Caki2 (cell line): Measurements from ENCODE around the gene TAF10. TPM values are rescaled to one million over a fixed set of nuclear protein-coding genes. Genes with fewer than 3 reads are reported as not detected.

Experiments used
- DNase-seq: peaks from one replicate; pipeline ENCODE4 v3.0.0-alpha.2; 2015; ENCODE audit warnings: low read depth
- in situ Hi-C: cut with HindIII; loops from 2 replicates; pipeline ENCODE4 v1.10.0; 2016; ENCODE audit warnings: low sequenced_read_pairs, low pct_unique_long_range_greater_than_20kb, mixed read lengths
- total RNA-seq: library from RNA; depleted of rRNA; stranded (reverse); fragments of >200 nt; shearing (Covaris generic); gene quantifications from 2 replicates; pipeline ENCODE4 v1.2.3, GENCODE V29; 2014; ENCODE audit warnings: low replicate concordance

TAF10 gene
- total RNA-seq, 1 experiment from 2014 or later: 69.0 TPM

DNA sequence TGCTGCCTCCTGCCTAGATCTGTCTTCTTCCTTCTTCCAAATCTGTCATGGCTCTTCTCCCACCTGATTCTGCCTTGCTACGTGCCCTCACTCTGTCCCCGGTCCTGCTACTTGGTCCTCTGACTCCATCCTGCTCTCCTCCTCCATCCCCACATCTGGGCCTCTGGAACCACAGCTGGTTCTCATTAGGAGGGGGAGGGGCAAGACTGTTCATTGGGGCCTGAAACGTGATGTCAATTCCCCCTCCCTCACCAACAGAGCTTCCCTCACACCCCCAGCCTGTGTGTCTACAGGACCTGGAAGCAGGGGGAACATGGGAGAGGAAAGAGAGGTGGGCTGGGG is 34.5 kb upstream of the TAF10 start:
- in situ Hi-C loops: no loop called here
- no peak for DNase-seq

DNA sequence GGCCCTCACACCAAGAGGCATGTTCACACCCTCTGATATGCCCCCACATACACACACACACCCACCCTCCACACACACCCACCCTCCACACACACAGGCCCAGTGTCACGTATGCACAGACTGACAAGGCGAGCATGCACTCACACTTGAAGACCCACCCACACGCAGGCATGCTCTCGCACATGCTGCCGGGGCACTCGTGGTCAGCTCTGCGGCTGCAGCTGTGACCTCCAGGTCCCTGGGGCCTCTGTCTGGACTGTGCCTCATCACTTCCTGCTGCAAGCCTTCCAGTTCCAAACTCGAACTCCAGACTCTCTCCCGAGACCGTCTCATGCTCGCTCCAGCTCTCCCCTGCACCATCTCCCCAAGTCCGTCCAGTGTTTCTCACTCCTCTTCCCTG is 34.1 kb upstream of the TAF10 start:
- in situ Hi-C loops: no loop called here
- no peak for DNase-seq

DNA sequence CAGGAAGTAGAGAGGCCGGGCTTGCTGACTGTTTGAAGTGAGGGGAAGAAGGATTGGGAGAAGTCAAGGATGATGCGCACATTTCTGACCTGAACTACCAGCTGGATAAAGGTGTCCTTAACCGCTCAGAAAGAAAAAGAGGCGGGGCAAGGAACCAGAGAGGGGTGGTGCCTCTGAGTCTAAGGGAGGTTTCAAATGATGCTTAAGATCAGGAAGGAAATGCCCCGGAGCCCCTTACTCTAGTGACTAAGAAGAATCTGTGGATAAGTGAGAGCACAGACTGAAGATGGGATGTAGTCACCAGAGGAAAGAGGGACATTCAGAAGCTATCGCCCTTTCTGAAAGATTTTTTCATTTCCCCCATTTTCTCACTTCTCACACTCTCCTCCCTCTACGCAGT is 30.9 kb upstream of the TAF10 start:
- no peak for DNase-seq
- in situ Hi-C loops: no loop called here

DNA sequence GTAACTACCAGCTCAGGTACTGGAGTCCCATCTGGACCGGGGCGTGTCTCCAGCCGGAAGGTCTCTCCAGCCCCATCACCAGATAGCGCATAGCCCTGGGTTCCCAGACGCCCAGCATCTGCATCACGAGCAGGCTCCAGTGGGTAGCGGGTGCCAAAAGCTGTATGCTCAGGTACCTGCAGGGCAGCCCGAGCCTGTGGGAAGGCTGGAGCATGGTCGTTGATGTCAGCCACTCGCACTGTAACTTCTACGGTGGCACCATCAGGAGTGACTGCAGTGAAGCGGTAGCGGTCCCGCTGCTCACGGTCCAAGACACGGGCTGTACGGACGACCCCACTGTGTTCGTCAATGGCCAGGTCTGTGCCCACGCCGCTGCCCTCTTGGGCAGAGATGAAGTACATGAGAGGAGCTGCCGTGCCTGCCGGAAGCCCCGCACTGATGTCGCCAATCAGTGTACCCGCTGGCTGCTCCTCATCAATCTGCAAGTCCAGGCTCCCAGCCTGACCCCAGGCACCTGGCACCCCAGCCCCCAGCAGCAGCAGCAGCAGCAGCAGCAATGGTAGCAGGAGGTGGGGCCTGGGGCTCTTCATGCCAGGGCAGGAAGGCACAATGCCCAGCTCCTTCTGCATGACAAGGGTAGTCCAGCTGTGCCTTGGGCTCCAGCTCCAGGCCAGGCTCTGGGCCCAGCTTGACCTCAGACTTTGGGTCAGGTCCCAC is 29.1 kb upstream of the TAF10 start:
- in situ Hi-C loops: no loop called here

DNA sequence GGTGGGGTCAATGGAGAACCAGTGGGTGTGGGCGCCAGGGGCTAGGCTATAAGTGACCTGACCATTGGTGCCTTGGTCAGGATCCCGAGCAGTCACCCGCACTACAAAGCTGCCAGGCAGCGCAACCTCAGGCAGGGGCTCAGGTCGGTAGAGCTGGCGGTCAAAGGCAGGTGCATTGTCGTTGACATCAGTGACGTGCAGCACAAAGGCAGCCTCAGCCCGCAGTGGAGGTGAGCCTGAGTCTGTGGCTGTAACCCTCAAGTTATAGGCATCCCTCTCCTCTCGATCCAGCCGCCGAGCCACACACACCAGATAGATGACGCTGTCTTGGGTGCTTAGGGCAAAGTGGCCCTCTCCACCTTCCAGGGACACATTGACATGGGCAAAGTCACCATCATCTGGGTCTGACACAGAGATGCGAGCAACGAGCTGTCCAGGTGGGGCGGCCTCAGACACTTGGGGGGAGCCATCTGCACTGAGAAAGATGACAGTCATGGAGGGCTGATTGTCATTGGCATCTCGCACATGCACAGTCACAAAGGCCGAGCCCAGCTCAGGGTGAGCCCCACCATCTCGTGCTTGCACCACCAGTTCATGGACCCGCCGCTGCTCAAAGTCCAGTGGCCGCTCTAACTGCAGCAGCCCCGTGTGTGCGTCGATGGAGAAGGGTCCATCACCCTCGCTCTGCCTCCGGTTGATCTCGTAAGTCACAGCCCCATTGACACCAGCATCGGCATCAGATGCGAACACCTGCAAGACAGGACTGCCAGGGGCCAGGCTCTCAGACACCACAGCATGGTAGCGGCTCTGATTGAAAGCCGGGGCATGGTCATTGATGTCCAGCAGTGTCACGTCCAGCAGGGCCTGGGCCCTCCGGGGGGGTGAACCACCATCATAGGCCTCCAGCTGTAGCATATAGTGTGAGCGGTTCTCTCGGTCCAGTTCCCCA is 28.3 kb upstream of the TAF10 start:
- in situ Hi-C loops: no loop called here

More for the DNA sequence above, 29.1 kb upstream of the TAF10 start:
- DNase-seq: no peak

DNA sequence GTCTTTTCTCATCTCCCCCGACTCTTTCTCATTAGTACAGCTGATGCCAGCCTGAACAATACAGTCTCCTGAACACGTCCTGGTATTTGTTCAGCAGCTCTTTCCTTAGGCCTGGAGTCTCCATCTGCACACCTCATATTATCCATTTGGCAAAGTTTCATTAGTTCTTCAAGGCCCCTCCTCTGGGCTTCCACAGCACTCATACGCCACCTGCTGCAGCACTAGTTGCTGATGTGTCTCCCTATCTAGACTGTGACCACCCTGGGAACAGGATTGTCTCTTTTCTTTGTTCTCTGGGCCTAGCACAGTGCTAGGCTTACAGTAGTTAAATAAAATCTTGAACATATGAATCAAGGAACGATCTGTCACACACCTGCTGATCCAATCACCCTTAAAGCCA is 26.4 kb upstream of the TAF10 start:
- no peak for DNase-seq
- in situ Hi-C loops: no loop called here

More for the DNA sequence above, 28.3 kb upstream of the TAF10 start:
- no peak for DNase-seq

DNA sequence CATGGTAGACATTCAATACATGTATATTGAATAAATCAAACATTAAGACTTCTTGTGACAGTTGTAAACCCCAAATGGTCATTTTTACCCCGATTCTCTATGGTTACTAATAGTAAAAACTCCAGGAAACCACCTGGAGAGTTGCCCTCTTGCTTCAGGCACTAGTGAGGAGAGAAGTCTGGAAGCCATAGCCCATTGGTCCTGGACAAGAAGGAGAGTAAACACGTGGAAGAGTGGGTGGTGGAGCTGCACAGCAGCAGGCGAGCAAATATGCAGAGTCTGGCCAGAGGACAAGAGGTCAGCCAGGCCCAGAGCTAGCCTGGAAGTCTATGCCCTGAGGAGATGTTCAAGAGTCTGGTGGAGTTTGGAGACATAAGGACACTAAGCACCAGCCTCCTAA is 25.9 kb upstream of the TAF10 start:
- no peak for DNase-seq
- in situ Hi-C loops: no loop called here

DNA sequence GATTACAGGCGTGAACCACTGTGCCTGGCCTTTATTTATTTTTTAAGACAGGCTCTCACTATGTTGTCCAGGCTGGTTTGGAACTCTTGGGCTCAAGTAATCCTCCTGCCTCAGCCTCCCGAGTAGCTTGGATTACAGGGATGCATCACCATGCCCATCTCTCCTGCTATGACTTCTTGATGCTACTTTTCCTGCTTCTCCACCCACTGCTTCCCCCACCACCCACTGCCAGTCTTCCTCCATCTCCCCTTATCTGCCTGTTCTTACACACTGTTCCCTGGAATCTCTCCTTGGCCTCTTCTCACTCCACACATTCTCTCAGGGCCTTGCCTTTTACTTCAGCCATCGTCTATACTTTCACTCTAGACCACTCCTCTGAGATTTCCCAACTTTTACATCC is 24.5 kb upstream of the TAF10 start:
- in situ Hi-C loops: no loop called here
- no peak for DNase-seq

DNA sequence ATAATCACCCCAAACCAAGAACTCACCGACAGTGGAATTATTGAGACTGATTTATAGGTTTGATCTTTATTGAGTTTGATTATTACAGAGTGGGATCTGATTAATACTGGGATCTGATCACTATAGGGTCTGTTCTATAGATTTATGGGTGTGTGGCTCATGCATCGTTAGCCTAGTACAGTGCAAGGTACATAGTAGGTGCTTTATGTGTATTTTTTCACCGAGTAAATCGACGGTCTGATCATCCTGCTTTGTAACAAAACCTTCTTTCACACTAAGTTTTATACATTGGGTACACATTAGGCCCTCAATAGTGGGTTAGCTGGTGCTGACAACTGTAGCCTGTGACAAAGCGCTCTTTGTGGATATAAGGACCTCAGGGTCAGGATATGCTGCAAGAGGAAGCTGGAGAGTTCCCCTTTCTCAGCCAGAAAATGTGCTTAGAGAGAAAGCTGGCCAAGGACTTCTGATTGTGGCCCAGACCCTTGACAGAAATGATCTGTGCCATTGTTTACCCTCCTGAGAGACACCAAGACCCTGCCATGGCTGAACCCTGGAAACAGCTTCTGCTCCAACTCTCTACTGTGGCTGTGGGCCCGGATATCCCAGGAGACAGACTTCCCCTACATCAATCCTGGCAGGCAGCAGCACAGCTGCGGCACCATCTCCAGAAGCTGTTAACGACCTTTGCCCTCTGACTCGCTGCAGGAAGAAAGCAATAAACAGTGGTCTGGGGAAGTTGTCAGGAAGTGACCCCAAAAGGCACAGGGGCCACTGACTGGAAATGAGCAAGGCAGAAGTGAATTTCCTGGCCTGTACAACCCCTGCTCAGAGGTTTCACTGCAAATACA is 23.3 kb upstream of the TAF10 start:
- in situ Hi-C loops: no loop called here
- DNase-seq: no peak

DNA sequence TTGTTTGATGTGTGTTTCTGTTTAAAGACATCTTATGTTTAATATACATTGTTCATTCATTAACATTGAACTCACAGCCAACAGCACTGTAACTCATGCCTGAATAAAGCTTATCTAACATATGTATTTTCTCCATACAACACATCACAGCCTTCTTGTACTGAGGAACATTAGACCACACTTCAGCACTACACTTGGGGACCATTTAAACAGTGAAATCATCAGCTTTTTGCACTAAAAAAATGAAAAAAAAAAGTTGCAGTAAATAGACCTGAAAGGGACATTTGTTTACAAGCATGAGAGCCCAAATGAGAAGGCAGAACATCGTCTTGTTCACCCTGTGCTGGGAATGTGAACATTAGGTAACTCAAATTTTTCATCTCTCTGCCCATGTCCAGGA is 22.5 kb upstream of the TAF10 start:
- in situ Hi-C loops: no loop called here
- DNase-seq: no peak

DNA sequence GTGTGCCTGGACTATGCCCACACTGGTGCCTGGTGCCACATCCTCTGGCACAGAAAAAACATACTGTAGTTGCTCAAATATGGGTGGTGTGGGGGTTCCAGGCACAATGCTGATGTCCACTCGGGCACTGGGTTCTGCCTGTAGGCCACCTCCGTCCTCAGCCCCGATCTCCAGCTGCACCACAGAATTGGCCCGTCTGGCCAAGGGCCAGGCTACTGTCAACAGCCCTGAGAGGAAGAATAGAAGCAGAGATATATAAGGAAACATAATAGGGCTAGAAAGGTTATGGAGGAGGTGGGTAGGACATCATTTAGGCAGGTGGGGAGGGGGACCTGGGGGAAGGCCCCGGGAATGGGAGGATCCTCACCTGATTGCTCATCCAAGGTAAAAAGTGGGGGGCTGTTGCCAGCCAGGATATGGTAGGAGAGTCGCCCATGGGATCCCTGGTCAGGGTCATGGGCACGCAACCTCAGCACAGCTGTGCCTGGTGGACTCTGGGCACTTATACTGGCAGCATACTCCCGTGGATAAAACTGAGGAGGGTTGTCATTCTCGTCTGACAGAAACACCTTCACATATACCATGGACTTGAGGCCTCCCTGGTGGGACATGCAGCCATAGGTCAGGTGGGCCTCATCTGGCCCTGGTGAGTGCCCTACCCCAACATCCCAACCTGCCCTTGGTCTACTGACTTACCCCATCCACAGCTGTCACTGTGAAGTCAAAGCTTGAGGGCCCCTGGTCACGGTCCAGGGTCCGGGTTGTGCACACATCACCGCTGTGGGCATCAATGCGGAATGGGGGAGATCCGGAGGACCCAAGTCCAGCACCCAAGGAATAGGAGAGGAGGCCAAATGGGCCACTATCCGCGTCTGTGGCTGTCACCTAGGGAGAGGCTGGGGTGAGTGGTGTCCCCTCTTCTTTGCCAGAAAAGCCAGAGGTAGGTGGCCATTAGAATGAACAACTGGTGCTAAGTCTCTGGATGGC is 21.7 kb upstream of the TAF10 start:
- in situ Hi-C loops: no loop called here

DNA sequence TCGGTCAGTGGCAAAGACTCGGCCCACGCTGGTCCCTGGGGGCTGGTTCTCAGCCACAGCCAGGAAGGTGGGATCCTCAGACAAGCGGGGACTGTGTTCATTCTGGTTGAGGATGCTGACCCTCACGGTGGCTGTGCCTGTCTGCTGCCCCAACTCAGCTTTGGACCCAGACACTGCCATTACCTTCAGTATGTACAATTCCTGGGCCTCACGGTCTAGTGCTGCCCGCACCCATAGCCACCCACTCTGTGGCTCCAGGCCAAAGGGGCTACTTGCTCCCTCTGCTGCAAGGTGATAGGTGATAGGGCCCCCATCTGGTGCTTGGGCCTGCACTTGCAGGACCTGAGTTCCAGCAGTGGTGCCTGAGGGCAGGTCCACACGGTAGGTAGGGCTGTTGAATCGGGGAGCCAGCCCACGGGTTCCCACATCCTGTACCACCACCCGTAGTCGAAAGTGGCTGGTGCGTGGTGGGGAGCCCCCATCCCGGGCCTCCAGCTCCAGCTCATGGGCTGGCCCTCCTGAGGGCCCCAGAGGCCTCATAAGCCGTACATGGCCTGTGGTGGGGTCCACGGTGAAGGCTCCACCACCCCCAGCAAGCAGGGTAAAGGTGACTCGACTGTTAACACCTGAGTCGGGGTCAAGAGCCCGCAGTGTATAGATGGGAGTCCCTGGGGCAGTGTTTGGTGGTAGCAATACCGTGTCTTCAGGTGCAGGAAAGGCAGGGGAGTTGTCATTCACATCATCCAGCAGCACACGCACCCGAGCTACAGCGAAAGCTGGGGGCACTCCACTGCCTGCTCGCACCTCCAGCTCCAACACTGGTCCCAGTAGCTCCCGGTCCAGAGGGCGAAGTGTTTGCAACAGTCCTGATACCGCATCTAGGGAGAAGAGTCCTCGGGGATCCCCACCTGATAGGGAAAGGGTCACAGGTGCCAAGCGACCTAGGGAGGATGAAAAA is 20.4 kb upstream of the TAF10 start:
- no peak for DNase-seq
- in situ Hi-C loops: no loop called here

More for the DNA sequence above, 21.7 kb upstream of the TAF10 start:
- DNase-seq: no peak

DNA sequence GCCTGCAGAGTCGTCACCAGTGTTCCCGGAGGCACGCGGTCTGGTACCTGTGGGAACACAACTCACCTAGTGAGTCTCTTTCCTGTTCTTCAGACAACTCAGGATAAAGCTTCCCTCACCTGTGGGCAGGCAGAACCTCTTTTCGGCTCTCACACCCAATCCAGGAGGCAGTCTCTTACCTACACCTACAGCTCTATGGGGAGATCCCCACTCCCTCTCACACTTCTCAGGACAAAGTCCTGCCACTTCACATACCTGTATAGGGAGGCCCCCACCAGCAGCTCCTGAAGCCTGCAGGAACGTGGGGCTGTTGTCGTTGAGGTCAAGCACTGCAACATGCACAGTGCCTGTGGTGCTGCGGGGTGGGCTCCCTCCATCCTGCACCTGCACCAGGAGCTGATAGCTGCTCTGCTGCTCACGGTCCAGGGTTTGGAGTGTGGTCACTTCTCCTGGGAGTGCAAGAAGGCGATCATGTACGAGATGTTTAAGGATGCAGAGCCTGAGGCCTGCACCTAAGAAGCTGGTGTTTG is 19.4 kb upstream of the TAF10 start:
- in situ Hi-C loops: no loop called here
- no peak for DNase-seq

DNA sequence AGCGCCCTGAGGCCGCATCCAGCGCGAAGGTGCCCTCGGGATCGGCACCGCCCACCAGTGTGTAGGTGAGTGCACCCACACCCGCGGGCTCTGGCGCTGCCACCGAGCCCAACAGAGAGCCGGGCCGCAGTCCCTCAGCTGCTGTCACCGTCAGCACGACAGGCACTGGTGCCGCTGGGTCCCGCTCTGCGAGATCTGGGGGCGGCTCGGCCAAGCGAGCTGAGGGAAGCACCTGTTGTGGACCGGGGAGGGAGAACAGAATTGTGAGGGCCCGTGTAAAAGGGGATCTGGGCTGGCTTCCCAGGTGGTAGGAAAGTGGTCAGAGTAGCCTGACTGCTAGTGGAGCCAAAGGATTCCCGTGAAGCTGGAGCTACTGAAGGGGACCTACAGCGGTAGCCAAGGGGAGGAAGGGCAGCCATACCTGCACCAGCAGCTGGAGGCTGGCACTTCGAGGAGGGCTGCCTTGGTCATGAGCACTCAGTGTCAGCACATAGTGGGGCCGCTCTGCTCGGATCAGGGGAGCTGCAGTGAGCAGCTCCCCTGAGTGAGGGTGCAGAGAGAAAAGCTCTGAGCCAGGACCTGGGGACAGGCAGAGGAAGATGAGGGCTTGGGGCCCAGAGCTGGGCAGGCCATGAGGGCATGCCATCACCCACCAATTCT is 18.7 kb upstream of the TAF10 start:
- no peak for DNase-seq
- in situ Hi-C loops: no loop called here

DNA sequence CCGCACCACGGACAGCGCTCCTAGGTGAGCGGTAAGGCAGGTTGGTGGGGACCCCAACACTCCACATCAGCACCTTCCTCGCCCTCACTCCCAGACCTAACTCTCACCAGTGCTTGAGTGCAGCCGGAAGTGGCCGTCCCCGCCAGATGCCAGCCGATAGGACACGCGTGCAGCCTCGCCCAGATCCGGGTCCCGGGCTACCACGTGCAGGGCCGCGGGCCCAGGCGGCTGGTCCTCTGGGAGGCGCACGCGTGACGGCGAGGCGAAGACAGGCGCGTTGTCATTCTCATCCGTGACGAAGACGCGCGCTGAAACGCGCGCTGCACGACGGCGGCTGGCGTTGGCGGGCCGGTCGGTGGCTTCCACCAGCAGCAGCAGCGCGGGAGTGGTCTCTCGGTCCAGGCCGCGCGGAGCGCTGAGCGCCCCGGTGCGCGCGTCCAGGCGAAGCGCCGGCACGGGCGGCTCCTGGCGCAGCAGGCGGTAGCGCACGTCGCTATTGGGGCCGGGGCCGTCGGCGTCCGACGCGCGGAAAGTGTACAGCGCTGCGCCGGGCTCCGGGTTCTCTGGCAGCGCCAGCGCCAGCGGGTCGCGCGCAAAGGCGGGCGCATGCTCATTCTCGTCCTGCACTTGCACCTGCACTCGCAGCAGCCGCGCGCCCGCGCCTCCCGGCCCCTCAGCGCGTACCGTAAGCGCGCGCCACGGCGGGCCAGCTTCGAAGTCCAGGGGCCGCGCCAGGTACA is 18.0 kb upstream of the TAF10 start:
- in situ Hi-C loops: no loop called here
- DNase-seq: no peak

DNA sequence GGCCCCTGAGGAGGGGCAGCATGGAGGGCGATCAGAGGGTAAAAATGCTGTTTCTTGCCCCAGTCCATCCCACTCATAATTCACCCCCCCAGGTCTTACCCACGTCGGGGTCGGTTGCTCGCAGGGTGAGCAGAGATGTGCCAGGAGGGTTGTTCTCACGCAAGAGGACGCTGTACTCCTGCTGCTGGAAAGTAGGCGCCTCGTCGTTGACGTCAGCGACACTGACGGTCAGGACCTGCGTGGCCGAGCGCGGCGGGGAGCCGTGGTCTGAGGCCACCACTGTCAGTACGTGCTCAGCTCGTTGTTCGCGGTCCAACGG is 17.5 kb upstream of the TAF10 start:
- in situ Hi-C loops: no loop called here
- DNase-seq: no peak
